ENCODE data around the gene CLDN24. TPM values are rescaled to one million over a fixed set of nuclear protein-coding genes. Genes with fewer than 3 reads are reported as not detected.

The CLDN24 gene
- total RNA-seq, 1 donor from 2014 or later: not detected

- H3K36me3 Mint-ChIP-seq (ENCODE audit: low read depth, unreplicated experiment): no peaks in the 10 kb centered on the region
- no peak overlapping the region for H3K27ac ChIP-seq (ENCODE audit: low read depth, low read length)
- peak overlapping the region; percentile 31 for H2AFZ ChIP-seq (ENCODE audit: low read depth, low read length)
- DNase-seq (ENCODE audit: low read depth) (no peak), FAIRE-seq (no peak)
- peaks cover 15% of the 10 kb centered on the region for H3K4me1 ChIP-seq (ENCODE audit: insufficient read depth, low read length)
- H3K4me3 ChIP-seq (ENCODE audit: insufficient read depth, low read depth, low read length): no peak overlapping the region
- H3K9ac ChIP-seq (ENCODE audit: low read length): no peak overlapping the region
- H3K36me3 ChIP-seq (ENCODE audit: insufficient read depth, low read length): no peaks in the 10 kb centered on the region
- no peaks in the 10 kb centered on the region for H3K27me3 Mint-ChIP-seq (ENCODE audit: low read depth, unreplicated experiment)
- H3K9me3 Mint-ChIP-seq (ENCODE audit: unreplicated experiment): no peaks in the 10 kb centered on the region
- H4K20me1 ChIP-seq (ENCODE audit: insufficient read depth, low read length): no peaks in the 10 kb centered on the region
- H3K9me3 ChIP-seq (ENCODE audit: insufficient read depth, low read depth, low read length): no peaks in the 10 kb centered on the region
- H3K4me3 Mint-ChIP-seq (ENCODE audit: unreplicated experiment): no peak overlapping the region
- no peak overlapping the region for H3K4me2 ChIP-seq (ENCODE audit: low read length)
- no peaks in the 10 kb centered on the region for H3K79me2 ChIP-seq (ENCODE audit: insufficient read depth, low read length)
- peaks cover 23% of the 10 kb centered on the region for H3K4me1 Mint-ChIP-seq (ENCODE audit: low read depth, unreplicated experiment)
- no peak for TF ChIP-seq EZH2 (IDR thresholded peaks at IDR 0.05; ENCODE audit: insufficient read depth, low read length)
- no peak for TF ChIP-seq CTCF (IDR thresholded peaks at IDR 0.05; ENCODE audit: insufficient read depth, low read depth, low read length)
- H3K27me3 ChIP-seq (ENCODE audit: insufficient read depth, low read length): no peaks in the 10 kb centered on the region
- H3K27ac Mint-ChIP-seq (ENCODE audit: unreplicated experiment): no peak overlapping the region
These were observed 15.1 kb upstream of the CLDN24 start for GRCh38 chr4:183337349-183337748.

DNA sequence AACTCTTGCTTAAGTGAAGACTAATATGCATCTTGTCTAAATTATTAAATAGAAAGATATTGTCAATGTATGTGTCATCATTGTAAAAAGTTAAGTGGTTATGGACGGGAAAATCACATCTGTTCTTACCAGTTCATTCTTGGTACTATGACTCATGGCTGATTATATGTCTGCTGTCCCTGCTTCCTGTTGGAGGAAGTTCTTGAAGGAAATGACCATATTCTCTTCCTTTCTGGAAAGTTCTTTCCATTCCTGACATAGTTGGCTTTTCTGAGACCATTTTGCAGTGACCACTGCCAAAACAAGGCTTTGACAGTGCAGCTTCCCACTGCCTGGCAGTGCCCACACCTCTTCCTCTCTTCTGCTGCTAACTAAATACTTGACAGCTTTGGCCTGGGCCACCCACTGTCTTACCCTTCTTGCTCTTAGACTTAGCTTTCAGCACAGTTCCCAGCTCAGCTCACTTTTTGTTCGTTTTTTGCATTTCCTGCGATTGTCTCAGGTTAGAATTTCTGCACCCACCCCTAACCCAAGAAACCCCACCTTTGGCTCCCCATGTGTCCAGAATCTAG lies 13.2 kb upstream of the CLDN24 start:
- H3K27ac Mint-ChIP-seq (ENCODE audit: unreplicated experiment): peak overlapping the region; percentile 67
- H3K9me3 ChIP-seq (ENCODE audit: insufficient read depth, low read depth, low read length): no peaks in the 10 kb centered on the region
- peak; percentile 100 for FAIRE-seq

More for the DNA sequence above, 13.2 kb upstream of the CLDN24 start:
- Histone ChIP-seq H3K4me2 (ENCODE audit: low read length) (peak overlapping the region; percentile 35), H2AFZ (ENCODE audit: low read depth, low read length) (no peak overlapping the region), H3K9ac (ENCODE audit: low read length) (no peak overlapping the region), H3K79me2 (ENCODE audit: insufficient read depth, low read length) (no peaks in the 10 kb centered on the region), H3K36me3 (ENCODE audit: insufficient read depth, low read length) (no peaks in the 10 kb centered on the region), H3K4me1 (ENCODE audit: insufficient read depth, low read length) (peaks cover 15% of the 10 kb centered on the region), H3K27ac (ENCODE audit: low read depth, low read length) (peak overlapping the region; percentile 61), H4K20me1 (ENCODE audit: insufficient read depth, low read length) (no peaks in the 10 kb centered on the region), H3K27me3 (ENCODE audit: insufficient read depth, low read length) (no peaks in the 10 kb centered on the region), H3K4me3 (ENCODE audit: insufficient read depth, low read depth, low read length) (no peak overlapping the region)
- Mint-ChIP-seq H3K36me3 (ENCODE audit: low read depth, unreplicated experiment) (no peaks in the 10 kb centered on the region), H3K4me1 (ENCODE audit: low read depth, unreplicated experiment) (peaks cover 24% of the 10 kb centered on the region), H3K4me3 (ENCODE audit: unreplicated experiment) (no peak overlapping the region), H3K9me3 (ENCODE audit: unreplicated experiment) (no peaks in the 10 kb centered on the region), H3K27me3 (ENCODE audit: low read depth, unreplicated experiment) (peaks cover 4% of the 10 kb centered on the region)
- DNase-seq (ENCODE audit: low read depth): peak; percentile 94
- no peak for TF ChIP-seq CTCF (IDR thresholded peaks at IDR 0.05; ENCODE audit: insufficient read depth, low read depth, low read length)
- TF ChIP-seq EZH2 (IDR thresholded peaks at IDR 0.05; ENCODE audit: insufficient read depth, low read length): no peak
